Stimulated activated CD4-positive, alpha-beta T cell treated with anti-CD3 and anti-CD28 coated beads, Interleukin-4, amount 100 ng/mL, for 1 hour (primary cell): ENCODE results near the gene TMED4.
"Not testable (repeated sequence)": the region's sequence is repeated elsewhere in the genome, so short reads cannot be mapped to it uniquely, and the experiment has no call there.

Experiments used
- DNase-seq: peaks from one replicate; pipeline ENCODE4 v3.0.0-alpha.2; 2020

TMED4 gene

GRCh38 chr7:44607141-44608068 lies 25.4 kb upstream of the TMED4 start:
- DNase-seq, result no peak

- peak; percentile 100 for DNase-seq
These were observed 24.5 kb upstream of the TMED4 start, which contains the start of gene OGDH for GRCh38 chr7:44606341-44607140. Gene OGDH (plus strand): TSS chr7:44606627. CDS start chr7:44624344, 17,717 bp downstream.

- no peak for DNase-seq
These were observed 22.9 kb upstream of the TMED4 start for GRCh38 chr7:44604941-44605340.

- no peak for DNase-seq
These were observed 21.2 kb upstream of the TMED4 start for GRCh38 chr7:44603193-44603592.

- DNase-seq, result no peak
These were observed 20.5 kb upstream of the TMED4 start for GRCh38 chr7:44602576-44602910.

- no peak for DNase-seq
These were observed 17.2 kb upstream of the TMED4 start for GRCh38 chr7:44599222-44599621.

GRCh38 chr7:44597181-44597580 lies 15.2 kb upstream of the TMED4 start:
- not testable (repeated sequence) for DNase-seq

GRCh38 chr7:44595934-44596635 lies 14.1 kb upstream of the TMED4 start:
- no peak for DNase-seq

- no peak for DNase-seq
These were observed 8.9 kb upstream of the TMED4 start for GRCh38 chr7:44590910-44591309.

GRCh38 chr7:44587843-44588711 lies 6.0 kb upstream of the TMED4 start:
- peak; percentile 50 for DNase-seq

GRCh38 chr7:44583146-44583865 lies 1.3 kb upstream of the TMED4 start:
- DNase-seq, result no peak

- DNase-seq, result peak; percentile 43
These were observed 819 bp downstream of the TMED4 start for GRCh38 chr7:44580945-44581878.

GRCh38 chr7:44576228-44576627 lies 5.8 kb downstream of the TMED4 start:
- no peak for DNase-seq

GRCh38 chr7:44575054-44575453 lies 7.0 kb downstream of the TMED4 start:
- no peak for DNase-seq

- no peak for DNase-seq
These were observed 7.7 kb downstream of the TMED4 start for GRCh38 chr7:44574287-44574872.

- peak; percentile 94 for DNase-seq
These were observed 8.4 kb downstream of the TMED4 start, which contains the start of gene DDX56 for GRCh38 chr7:44573464-44574286. Gene DDX56 (minus strand): TSS chr7:44573908. CDS start chr7:44573895, 13 bp downstream.

GRCh38 chr7:44572771-44573170 lies 9.3 kb downstream of the TMED4 start:
- DNase-seq, result no peak

GRCh38 chr7:44569959-44570358 lies 12.1 kb downstream of the TMED4 start:
- DNase-seq, result no peak
